Hematopoietic multipotent progenitor cell treated with erythropoietin and hydrocortisone succinate and interleukin-3 and kit ligand, for 15 days (in vitro differentiated cells): ENCODE results near the gene TPM1.
"Not testable (repeated sequence)": the region's sequence is repeated elsewhere in the genome, so short reads cannot be mapped to it uniquely, and the experiment has no call there.

ENCODE experiments used
- DNase-seq: peaks from one replicate; pipeline ENCODE4 v3.0.0-alpha.2; 2015; ENCODE audit warnings: low spot score

Gene TPM1

GRCh38 chr15:63041974-63042876 is at the start of gene TPM1:
Gene TPM1 (plus strand): TSS chr15:63042747. CDS start chr15:63042830, 83 bp downstream.
- DNase-seq, result no peak

- DNase-seq, result no peak
Measured at GRCh38 chr15:62993066-62993465, 49.5 kb upstream of the TPM1 start.

GRCh38 chr15:62993632-62994031 is 48.9 kb upstream of the TPM1 start:
- not testable (repeated sequence) for DNase-seq

DNA sequence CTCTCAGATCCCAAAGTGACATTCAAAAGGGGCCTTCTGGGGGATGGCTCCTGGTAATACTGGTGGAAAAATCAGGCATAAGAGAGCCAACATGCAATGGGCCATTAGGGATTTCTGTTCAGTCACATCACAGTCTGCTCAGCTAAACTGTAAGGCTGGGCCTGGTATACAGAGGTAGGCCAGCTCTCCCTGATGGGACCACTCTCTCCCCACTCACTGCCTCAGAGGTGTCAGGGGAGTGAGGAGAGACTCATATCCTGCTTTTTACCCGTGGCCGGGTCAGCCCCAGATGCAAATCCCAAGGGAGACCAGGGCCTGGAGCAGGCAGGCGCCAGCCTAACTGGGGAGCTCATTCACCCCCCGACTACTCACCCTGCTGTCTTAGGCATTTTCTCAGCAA is 48.1 kb upstream of the TPM1 start:
- no peak for DNase-seq

- no peak for DNase-seq
Measured at GRCh38 chr15:62994975-62995681, 47.4 kb upstream of the TPM1 start.

DNA sequence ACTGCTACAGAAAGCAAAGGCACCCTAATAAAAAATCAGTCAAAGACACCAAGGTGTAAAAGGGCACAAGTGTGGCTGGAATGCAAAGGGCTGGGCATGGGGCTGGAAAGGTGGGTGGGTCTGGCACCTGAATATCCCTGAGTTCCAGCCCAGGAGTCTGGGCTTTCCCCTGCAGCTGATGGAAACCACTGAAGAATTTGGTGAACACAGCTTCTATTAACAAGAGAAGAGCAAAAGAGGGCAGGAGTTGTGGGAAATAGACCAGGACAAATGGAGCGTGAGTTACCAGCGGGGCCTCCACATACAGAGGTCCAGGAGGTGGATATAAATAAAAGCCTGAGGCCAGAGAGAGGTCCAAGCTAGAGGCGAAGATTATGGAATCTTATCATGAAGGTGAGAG is 45.1 kb upstream of the TPM1 start:
- no peak for DNase-seq

- DNase-seq, result no peak
Measured at GRCh38 chr15:62998262-62998890, 44.2 kb upstream of the TPM1 start.

- no peak for DNase-seq
Measured at GRCh38 chr15:62999178-62999577, 43.4 kb upstream of the TPM1 start.

DNA sequence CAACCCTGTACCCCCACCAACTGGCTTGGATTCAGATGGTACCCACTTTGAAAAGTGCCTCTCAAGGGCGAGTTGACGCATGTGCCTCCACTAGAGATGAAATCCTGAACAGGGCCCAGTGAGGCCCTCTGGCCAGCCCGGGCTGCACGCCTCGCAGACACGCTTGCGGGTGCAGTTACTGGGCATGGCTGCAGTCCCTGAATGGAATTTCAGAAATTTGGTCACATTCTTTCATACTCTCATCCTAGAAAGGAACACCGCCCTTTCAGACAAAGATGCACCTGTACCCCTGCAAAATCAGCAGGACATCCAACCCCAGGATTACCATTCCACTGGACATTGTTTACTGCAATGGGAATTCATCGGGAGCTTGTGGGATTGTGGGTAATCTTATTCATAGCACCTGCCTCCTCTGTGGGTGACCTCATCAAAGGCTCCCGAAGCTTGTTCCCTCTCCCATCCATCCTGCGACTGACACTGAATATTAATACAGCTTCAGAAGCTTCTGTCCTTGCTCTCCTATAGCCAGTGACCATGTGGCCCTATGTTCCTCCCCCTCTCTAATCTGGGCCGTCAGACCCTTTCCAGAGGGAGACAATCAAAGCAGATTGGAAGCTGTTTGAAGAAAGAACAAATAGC is 42.5 kb upstream of the TPM1 start:
- DNase-seq, result no peak

DNA sequence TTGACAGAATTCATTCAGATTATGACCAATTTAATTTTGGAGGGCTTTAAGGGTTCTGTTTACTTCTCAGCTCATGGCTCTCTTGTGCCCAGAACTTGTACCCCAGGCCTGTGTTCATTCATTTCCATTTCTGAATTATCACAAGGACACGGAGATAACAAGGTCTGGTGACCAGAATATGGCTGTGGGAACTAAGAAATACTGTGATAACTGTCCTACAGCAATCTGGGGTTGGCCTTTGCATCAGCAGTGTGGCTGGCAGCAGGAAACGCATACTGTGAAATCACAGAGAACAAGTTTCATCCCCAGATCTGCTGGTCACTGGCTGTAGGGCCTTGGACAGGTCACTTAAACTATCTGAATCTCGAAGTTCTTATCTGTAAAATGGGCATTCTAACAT is 41.8 kb upstream of the TPM1 start:
- DNase-seq, result no peak

DNA sequence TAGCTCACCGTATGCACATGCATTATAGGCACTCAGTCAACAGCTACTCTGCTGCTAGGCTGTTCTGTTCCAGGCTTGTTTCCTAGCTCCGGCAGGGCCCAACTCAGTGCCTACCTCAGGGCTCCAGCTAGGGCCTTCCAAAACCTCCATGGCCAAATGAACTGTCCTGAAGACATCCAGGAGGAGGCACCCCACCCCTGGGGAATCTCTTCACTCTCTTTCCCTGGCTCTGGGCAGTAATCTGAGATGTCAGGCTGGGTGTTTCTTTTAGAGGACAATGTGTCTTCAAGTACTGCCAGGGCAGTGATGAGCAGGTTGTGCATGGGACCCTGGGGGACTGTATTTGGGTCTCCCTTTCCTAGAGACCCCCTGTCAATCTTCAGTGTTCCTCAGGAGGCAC is 38.3 kb upstream of the TPM1 start:
- no peak for DNase-seq

DNA sequence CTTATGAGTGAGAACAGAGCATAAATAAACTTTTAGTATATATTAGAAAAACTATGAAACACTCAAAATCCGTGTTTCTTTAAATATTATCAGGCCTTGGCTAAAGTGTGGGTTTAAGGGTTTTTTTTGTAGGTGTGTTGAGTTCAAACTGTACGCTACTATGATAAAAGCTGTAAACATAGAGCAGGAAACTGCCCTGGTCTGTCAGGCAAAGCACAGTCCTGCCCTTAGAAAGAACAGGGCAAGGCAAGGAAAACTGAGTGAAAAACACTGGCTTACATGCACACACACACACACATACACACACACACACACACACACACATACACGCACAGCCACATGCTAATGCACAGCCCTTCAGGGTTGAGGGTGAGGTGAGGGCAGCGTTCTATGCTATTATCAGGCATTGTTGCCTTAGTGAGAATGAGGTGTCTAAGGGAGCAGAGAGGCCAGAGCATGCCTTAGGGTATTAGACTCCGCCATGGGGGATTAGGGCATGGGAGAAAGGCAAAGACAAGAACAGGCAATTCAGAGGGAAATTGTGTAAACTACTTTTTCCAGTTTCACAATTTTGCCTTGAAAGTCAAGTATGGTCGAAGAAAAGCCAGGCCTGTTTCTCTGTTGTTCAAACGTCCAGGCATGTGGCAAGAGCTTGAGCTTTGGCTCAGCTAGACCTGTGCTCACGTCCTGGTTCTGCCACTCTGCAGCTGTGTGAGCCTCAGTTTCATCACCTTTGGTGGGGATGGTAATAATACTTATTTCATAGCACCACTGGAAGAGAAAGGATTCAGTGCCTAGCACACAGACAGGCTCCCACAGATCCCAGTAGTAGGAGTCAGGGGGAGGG is 36.3 kb upstream of the TPM1 start:
- no peak for DNase-seq

- DNase-seq, result no peak
Measured at GRCh38 chr15:63008333-63009049, 34.1 kb upstream of the TPM1 start.

DNA sequence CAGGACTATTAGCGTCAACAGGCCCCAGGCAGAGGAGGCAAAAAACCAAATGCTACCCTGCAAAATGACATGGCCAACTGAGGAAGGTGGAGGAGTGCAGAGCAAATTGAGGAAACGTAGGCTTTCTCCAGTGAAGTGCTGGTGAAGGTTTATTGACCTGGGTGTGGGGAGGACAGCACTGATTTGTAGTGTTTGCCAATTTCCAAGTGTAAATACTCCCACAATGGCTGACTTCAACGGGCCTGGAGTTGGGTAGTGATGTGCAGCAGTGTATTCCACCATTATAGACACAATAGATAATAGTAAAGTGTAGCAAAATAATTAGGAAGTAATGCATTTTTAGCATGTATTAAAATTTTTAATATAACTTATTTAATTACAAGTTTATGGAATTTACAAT is 32.2 kb upstream of the TPM1 start:
- no peak for DNase-seq

GRCh38 chr15:63010920-63011693 is 31.4 kb upstream of the TPM1 start:
- DNase-seq, result no peak

- DNase-seq, result no peak
Measured at GRCh38 chr15:63012444-63012843, 30.1 kb upstream of the TPM1 start.

GRCh38 chr15:63013052-63013808 is 29.3 kb upstream of the TPM1 start:
- no peak for DNase-seq

DNA sequence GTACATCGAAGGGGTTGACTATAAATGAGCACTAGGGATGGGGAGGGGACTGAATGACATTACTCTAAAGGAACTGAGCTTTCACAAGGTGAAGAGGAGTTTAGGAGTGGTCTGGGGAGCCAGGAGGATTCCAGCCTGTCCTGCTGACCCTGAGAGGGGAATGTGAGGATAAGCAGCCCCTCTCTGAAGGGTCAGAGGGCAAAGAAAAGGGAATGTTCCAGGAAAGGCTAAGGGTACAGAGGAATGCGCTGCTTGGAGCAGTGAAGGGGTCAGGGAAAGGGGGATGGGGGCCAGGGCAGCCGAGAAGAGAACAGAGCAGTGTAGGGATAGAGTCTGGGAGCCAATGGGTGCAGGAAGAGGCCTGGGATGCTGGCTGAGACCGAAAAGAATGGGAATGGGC is 28.0 kb upstream of the TPM1 start:
- DNase-seq, result no peak

DNA sequence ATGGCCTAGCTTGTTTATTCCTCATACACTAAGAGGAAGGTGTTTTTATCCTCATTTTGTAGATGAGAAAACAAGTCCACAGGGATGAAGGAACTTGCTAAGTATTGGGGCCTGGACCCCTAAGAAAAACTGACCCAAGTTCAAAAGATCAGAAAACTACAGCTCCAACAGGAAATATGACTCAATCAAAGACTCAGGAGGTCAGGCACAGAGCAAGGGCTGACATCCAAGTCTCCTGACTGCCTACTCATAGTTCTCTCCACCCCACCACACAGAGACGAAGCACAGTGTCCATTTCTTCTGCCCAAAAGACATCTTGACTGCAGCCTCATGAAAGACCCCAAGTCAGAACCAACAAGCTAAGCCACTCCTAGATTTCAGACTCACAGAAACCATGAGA is 26.9 kb upstream of the TPM1 start:
- DNase-seq, result no peak
